NCI-H2081 (cell line): ENCODE data around the gene TSR3.

Source experiments
- DNase-seq, 2 experiments: peaks; one replicate each; lab custom pipeline; 2025; lab: John Stamatoyannopoulos, UW

TSR3 gene

DNA sequence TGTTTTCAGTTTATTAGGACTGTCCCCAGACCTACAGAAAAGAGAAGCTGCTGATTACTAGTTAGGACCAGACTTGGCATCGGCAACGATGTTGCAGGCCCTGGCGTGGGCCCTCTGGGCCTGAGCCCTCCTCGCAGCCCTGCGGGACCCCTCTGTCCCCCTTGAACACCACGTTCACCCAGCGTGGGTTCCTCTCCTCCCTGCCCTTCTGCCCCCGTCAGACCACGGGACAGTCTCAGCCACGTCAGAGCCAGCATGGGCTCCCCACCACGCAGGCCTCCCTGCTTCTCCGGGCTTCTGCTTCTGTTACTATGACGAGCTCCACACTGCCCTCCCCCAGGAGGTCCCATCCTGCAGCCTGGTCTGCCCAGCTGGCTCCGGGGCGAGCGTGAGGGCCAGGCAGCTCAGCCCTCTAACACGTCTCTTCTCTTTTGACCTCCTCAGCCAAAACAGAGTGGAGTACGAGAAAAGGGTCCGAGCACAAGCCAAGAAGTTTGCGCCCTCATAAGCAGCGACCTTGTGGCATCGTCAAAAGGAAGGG lies 27.3 kb downstream of the TSR3 start:
- no peak for DNase-seq

DNA sequence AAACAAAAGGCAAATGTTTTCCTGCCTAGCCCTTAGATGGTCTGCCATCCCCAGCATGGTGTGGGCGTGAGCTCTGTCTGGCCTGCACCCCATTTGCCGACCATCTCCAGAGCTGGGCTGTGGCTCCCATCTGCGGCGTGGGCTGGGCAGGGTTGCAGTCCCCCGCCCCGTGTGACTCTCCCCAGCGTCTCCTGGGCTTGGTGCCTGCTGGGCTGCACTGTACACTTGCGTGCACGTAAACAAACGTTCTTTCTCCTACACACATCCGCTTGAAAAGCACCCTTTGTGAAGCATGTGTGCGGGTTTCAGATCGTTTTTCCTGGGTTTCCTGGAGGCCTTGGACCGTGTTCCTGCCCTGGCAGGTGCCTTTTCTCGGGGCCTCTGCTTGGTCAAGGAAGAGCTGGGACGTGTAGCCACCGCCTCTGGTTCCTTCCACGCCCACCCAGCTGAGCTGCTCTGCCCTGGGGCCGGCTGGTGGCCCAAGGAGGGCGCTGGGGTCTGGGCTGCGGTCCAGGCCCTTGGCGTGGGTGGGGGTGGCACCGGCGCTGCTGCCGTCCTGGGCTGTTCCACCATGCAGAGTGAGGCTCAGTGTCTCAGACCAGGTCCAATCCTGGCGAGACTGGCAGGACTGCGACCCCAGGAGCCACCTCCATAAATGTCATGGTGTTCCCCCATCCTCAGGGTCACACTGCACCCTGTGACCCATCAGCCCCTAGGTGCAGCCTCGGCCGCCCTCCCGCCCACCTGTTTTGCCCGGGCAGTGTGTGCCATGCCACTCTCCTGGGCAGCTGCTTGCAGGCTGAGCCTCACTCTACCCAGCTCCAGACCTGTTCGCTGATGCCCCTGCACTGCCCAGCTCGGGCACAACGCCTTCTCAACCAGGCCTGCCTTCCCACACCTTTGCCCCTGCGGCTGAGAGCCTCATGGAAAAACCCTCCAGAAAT lies 28.1 kb downstream of the TSR3 start:
- no peak for DNase-seq

DNA sequence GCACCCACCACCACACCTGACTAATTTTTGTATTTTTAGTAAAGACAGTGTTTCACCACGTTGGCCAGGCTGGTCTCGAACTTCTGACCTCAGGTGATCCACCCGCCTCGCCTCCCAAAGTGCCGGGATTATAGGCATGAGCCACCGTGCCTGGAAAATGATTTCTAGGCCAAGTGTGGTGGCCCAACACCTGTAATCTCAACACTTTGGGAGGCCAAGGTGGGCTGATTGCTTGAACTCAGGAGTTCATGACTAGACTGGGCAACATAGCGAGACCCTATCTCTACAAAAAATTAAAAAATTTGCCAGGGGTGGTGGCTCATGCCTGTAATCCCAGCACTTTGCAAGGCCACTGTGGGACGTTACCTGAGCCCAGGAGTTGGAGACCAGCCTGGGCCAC lies 29.3 kb downstream of the TSR3 start:
- DNase-seq, result no peak

DNA sequence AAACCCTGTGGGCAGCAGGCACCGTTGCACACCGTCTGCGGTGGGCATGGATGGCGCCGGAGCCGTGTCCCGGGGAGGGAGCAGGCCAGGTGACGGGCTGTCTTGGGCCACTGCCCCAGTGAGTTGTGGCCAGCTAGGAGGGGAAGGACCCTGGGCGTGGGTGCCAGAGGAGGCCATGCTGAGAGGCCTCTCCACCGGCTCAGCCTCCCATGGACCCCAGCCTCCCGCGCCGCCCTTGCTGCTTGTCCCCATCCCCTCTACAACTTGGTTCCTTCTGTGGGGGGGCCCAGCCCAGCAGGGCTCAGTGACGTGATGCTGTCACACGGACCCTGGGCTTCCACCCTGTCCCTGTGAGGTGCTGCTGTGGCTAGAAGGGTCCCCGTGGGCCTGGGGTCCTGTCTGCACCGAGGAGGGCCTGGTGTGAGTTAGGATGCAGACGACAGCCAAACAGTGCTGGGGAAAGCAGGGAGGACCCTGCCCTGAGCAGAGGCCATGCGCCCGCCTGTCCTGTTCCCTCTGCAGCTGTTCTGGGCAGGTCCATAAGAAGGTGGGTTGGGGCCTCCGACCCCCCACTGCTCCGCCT lies 30.9 kb downstream of the TSR3 start:
- DNase-seq, result no peak

DNA sequence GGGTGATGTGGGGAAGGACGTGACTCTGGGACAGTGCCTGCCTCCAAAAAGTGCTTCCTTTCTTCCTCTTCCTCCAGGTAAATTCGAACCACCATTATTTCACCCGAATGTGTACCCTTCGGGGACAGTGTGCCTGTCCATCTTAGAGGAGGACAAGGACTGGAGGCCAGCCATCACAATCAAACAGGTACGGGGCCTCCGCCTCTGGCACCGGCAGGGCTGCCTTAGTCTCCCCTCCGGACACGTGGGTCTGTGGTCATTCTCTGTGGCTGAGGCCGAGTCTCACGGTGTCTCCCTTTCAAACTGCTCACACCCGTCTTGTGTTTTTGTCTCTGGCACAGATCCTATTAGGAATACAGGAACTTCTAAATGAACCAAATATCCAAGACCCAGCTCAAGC lies 31.6 kb downstream of the TSR3 start:
- no peak for DNase-seq

DNA sequence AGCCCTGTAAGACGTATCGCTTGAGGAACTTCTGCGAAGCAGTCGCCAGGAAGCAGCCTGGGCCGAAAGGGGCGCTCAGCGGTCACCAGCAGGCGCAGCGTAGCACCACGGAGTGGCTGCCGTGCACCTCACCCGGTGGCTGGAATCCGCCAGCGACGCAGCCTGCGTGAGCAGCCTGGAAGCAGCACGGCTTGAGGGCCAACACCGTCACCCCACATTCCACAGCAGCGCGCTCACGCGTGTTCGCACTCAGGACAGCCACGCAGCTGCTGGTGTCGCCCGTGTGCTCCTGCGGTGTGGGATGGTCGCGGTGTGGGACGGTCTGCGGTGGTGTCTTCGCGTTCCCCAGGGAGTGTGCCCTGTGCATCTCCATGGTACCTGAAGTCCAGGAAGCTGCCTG lies 32.6 kb downstream of the TSR3 start:
- DNase-seq, result no peak

DNA sequence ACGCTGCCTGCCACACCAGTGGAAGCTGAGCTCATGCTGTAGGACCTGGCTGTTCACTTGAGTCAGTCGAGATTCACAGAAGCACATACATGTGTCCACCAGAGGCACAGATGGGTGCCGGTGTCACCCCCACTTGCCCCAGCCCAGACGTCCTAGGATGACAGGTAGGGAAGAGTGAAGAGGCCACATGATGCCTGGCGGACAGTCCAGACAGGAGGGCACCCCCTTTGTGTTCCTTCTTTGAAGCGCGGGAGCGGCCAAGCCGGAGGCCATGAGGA lies 33.5 kb downstream of the TSR3 start:
- no peak for DNase-seq

DNA sequence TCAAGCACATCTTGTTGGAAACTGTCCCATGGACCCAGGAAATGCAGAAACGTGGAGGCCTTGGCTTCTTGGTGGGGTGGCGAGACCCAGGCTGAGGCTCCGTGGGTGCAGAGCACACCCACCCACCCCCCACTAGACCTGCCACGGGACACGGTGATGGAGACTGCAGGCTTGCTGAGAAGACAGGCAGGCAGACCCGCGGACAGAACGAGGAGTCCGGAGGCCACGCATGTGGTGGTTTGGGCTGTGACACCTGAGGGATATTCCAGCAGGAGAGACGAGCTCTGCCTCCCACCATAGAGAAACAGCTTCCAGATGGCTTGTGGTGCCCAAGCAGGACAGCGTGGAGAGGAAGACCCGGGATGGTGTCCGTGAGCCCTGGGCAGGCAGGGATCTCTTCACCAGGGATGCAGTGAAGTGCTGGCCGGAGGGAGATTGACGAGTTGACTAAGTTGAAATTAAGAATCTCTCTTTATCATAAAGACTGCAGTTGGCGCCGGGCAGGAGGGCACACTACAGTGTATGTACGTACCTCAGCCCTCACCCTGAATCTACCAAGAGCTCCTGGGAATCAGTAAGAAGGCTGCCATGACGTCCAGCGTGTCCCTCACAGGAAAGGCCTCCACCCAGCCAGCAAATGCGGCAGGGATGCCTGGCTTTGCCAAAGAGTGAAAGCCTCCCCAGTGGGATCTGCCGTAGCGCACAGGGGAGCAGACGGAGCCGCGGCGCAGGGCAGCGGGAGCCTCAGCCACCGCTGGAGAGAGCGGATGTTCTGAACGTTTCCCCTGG lies 34.0 kb downstream of the TSR3 start:
- no peak for DNase-seq

DNA sequence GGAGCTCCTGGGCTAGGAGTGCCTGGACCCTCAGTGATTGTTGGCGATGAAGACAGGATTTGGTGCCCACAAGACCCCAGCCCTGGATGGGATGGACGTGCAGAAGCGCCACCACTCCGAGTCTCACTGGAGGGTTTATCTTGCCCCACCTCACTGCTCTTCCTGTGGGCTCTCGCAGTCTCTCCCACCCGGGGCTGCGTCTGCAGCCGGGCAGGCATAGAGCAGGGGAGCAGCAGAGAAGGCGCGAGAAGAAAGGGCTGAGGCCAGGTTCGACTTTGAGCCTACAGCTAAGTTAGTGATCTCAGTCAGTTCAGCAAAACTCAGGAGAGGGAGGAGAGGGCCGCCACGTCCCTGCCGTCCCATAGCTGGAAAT lies 35.7 kb downstream of the TSR3 start:
- no peak for DNase-seq

DNA sequence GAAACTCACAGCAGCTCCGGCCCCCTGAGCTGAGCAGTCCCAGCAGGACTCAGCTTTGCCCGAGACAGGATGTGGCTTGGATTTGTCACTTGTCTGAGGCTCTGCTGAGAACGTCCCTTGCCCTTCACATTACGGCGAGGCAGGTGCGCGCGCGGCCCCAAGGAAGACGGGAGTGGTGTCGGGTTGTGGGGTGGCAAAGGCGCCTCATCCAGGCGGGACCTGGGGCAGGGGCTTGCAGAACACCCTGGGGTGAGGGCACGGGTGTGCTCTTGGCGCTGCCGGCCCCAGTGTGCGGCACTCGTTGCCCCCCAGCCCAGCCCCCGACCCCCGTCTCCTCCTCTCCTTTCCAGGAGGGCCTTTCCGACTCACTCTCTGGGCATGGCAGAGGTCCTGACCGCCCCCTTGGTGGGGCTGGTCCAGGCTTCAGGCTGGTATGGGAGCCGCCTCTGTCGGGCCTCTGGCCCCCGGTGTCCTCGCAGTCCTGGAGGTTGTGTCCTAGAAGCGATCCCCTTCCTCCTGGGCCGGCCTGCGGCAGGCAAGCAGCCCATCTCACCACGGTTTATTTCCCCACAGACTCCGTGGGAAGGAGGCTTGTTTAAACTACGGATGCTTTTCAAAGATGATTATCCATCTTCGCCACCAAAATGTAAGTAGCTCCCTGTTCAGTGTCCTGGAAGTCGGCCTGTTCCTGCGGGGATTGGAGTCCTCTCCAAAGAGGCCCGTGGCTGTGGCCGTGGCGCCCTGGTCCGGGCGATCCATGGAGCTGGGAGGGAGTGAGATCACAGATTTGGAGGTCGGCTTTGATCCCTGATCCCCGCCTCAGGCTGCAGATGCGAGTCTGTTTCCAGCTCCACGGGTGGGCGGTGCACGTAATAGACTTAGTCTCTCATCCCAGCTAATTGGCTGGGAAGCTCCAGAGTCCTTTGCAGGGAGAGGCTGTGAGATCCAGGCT lies 36.3 kb downstream of the TSR3 start:
- DNase-seq, result no peak

DNA sequence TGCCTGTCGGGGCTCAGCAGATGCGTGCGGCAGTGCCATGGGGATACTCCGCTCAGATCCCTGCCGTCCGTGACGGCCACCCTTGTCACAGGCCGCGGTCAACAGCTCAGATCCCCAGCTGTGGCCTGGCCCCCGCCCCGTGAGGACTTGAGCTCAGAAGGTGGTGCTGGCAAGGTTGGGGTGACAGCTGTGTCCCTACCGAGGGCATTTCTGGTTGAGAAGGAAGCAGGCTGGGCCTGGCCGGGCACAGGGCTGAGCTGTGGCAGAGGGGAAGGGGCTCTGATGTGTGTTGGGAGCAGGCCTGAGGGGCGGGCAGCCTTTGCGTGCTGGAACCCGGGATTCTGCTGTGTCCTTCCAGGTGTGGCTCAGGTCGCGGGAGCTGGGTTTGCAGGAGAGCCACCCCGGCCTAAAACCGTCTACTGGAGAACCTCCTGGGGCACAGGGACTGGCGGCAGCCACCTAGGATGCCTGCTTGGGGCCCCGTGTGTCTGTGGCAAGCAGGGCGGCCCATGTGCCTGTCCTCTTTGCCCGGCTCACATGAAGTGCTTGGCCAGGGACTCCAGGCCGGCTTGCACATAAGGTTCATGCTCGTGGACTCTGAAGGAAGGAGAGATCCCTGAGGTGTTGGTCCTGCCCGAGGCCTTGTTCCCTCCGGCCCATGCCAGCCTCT lies 37.1 kb downstream of the TSR3 start:
- DNase-seq, result no peak

DNA sequence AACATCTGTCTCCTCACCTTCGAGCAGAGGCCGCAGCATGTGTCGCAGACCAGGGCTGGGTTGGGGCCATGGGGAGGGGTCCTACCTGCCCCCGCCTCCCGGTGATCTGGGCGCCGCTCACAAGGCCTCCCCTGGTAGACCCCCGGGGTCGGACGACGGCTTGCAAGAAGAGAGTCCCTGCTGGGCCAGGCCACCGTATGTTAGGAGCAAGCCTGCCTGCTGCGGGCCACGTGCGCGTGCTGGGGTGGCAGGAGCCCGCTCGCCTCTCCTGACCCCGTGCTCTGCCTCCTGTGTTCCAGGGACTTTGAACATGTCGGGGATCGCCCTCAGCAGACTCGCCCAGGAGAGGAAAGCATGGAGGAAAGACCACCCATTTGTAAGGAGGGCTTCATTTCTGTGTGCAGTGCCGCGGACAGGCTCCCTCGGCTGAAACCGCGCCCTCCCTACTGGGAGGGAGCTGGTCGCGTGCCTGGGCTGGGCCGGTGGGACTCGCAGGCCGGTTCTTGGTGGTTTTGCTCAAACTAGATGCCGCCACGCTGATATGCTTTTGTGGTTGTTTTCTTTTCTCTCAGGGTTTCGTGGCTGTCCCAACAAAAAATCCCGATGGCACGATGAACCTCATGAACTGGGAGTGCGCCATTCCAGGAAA lies 37.8 kb downstream of the TSR3 start:
- DNase-seq, result no peak

DNA sequence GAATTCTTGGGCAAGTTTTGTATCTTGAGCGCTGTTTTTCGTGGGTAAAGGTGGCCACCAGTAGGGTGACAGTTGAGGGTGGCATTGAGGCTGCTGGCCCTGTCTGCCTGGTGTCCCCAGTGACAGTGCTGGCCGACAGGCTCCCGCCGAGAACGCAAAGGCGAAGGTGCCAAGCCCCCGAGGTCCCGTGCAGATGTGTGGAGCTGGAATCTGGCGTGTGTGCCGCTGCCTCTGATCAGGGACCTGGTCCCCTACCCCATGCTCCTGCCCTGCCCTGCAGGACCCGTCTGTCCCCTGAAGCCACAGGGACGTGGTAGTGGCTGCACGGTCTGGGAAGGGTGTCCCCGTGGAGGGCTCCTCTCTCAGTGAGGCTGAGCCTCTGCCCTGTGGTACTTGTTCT lies 38.8 kb downstream of the TSR3 start:
- no peak for DNase-seq

DNA sequence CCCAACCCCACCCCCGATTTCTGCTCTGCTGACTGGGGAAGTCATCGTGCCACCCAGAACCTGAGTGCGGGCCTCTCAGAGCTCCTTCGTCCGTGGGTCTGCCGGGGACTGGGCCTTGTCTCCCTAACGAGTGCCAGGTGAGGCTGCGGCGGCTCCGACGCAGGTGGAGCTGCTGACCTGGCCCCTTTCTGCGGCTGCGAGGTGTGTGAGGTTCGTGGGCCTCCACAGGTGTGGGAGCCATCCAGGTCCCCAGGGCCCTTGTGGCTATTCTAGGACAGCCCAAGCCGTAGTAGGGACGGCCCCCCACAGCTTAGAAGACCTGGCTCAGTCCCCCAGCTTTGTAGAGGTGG lies 39.2 kb downstream of the TSR3 start:
- DNase-seq, result no peak

DNA sequence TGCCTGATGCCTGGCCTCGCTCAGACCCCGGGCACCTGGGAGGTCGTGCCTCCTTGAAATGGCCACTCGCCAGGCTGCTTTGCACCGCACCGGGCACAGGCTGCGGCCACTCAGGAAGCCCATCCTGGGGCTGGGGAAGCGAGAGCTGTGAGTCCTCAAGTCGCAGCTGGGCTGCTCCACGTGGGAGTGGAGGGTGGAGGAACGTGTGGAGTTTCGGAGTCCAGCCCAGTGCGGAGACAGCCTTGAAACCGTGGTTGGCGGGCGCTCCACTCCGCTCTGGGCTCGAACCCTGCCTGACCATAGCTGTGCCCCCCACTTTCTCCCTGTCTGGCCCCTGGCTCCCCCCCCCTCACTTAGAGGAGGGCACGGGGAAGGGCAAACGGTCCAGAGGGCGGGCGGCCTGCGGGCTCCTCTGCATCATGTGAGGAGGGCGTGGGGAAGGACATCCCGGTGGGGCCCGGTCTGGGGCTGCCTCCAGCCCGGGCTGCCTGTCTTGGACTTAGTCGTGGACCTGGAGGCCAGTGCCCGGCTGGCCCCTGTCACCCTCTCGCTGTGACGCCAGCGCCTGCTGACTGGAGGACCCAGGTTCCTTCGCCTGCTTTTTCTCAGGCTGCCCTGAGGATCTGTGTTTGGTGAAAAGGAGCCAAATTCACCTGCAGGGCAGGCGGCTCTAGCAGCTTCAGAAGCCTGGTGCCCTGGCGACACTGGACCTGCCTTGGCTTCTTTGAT lies 39.8 kb downstream of the TSR3 start:
- DNase-seq, result no peak

DNA sequence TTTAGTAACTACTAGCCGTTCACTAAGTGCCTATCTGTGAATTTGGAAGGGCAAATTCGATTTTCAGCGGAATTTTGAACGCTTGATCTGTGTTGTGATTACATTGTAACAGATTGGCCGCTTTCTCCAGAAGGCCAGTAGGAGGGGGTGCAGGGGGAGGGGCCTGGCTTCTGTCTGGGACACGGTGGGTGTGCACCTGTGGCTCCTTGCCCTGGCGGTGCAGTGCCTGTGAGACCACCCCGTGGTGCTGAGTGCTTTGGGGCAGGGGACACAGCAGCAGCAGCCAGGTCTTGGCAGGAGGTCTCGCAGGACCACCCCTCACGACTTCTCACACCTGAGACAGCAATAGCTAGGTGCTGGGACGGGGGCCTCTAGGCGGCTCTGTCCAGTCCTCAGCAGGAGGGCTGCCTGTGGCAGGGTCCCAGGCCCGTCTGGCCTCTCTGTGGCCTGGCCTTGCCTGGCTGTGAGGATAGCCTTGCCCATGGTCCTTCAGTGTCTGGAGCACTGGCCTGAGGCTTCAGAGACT lies 40.4 kb downstream of the TSR3 start:
- no peak for DNase-seq

DNA sequence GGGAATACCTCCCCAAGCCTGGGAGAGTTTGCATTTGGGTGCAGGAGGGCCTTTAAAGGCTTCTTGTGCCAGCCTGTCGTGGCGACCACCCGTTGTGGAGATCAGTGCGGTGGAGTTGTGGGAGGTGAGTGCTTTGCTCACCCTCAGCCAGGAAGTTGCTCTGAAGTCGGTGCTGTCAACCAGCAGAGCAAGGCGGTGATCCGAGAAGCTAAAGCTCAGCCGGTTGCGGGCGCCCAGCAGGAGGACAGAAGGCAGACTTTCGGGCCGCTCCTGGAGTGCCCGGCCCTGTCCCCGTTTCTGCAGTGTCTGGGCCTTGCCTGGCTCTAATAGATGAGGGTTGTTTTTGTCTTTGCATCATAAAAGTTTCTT lies 40.9 kb downstream of the TSR3 start:
- DNase-seq, result no peak

DNA sequence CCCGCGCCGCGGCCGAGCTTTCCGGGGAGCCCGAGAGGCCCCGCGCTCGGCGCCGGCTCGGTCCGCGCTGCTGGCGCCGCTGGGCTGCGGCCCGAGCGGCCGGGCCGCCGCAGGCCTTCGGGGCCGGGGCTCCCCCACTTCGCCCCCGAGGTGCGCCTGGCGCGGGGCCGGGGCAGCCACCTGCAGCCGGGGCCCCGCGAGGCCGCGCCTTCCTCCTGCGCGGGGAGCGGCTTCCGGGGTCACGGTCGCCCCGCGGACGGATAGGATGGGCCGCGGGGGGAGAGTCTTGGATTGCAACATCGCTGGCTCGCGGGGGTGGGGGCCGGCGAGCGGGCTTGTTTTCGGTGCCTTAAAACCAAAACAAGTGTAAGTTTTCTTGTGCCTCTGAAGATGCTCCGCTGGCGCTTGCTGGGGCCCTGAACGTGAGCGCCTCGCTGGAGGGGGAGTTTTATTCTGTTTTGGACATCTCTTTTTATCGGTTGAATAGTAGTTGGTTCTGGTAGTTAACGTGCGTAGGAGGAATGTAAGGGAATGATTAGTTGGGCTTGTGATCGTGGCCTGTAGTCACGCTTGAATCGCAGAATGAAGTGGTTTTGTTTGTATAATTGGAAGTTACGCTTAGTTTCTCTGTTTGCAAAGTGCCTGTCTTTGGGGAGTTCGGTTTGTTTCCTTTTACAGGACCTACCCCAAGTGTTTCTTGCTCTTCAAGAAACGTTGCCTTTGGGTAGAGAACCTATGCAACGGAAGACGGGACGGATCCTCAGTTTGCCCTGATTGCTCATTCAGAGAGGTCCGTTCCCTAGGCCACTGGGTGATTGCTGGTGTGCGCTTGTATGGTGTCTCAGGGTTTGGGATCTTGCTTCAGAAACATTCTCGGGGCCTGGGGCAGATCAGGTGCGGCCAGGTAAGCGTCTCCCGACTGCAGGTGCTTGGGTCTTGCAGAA lies 41.5 kb downstream of the TSR3 start:
- DNase-seq, result no peak
